Stimulated activated CD8-positive, alpha-beta memory T cell treated with anti-CD3 and anti-CD28 coated beads, Interleukin-7, amount 100 ng/mL, for 4 hours (primary cell): ENCODE measurements around the gene GLIS1.

ENCODE experiments used
- DNase-seq, 2 donors: peaks; one replicate each; pipeline ENCODE4 v3.0.0-alpha.2; 2020; ENCODE audit warnings: low read depth in 2 of 2

The GLIS1 gene

GRCh38 chr1:53718443-53718842, 20.5 kb downstream of the GLIS1 start:
- no peak for DNase-seq

GRCh38 chr1:53717025-53717804, 21.7 kb downstream of the GLIS1 start:
- DNase-seq, result no peak

- no peak for DNase-seq
Measured at GRCh38 chr1:53716150-53716549, 22.8 kb downstream of the GLIS1 start.

- no peak for DNase-seq
Measured at GRCh38 chr1:53715478-53715877, 23.5 kb downstream of the GLIS1 start.

GRCh38 chr1:53712276-53712675, 26.7 kb downstream of the GLIS1 start:
- DNase-seq, result no peak

- DNase-seq, result no peak
Measured at GRCh38 chr1:53710584-53710983, 28.4 kb downstream of the GLIS1 start.

- DNase-seq, result no peak
Measured at GRCh38 chr1:53708687-53709086, 30.3 kb downstream of the GLIS1 start.

- DNase-seq, result no peak
Measured at GRCh38 chr1:53706356-53706755, 32.6 kb downstream of the GLIS1 start.

- no peak for DNase-seq
Measured at GRCh38 chr1:53705446-53706096, 33.4 kb downstream of the GLIS1 start.

- no peak for DNase-seq
Measured at GRCh38 chr1:53704804-53705445, 34.0 kb downstream of the GLIS1 start.

- no peak for DNase-seq
Measured at GRCh38 chr1:53704304-53704703, 34.7 kb downstream of the GLIS1 start.

- DNase-seq, result no peak
Measured at GRCh38 chr1:53703174-53703573, 35.8 kb downstream of the GLIS1 start.

- no peak for DNase-seq
Measured at GRCh38 chr1:53702341-53702740, 36.6 kb downstream of the GLIS1 start.

- DNase-seq, result no peak
Measured at GRCh38 chr1:53700776-53701175, 38.2 kb downstream of the GLIS1 start.

- DNase-seq, result no peak
Measured at GRCh38 chr1:53699981-53700380, 39.0 kb downstream of the GLIS1 start.

GRCh38 chr1:53698384-53698980, 40.5 kb downstream of the GLIS1 start:
- DNase-seq, result no peak

- DNase-seq, result no peak
Measured at GRCh38 chr1:53697721-53698383, 41.1 kb downstream of the GLIS1 start.

- DNase-seq, result no peak
Measured at GRCh38 chr1:53696990-53697389, 42.0 kb downstream of the GLIS1 start.

- no peak for DNase-seq
Measured at GRCh38 chr1:53696571-53696970, 42.4 kb downstream of the GLIS1 start.

GRCh38 chr1:53696051-53696450, 42.9 kb downstream of the GLIS1 start:
- DNase-seq, result no peak

GRCh38 chr1:53695116-53695515, 43.8 kb downstream of the GLIS1 start:
- no peak for DNase-seq

GRCh38 chr1:53694718-53695091, 44.3 kb downstream of the GLIS1 start:
- DNase-seq, result no peak
